Measurements from ENCODE around the gene C5orf22.

GRCh38 chr5:31574772-31575171 is 42.7 kb downstream of the C5orf22 start:
- TF ChIP-seq, protein P1, sequence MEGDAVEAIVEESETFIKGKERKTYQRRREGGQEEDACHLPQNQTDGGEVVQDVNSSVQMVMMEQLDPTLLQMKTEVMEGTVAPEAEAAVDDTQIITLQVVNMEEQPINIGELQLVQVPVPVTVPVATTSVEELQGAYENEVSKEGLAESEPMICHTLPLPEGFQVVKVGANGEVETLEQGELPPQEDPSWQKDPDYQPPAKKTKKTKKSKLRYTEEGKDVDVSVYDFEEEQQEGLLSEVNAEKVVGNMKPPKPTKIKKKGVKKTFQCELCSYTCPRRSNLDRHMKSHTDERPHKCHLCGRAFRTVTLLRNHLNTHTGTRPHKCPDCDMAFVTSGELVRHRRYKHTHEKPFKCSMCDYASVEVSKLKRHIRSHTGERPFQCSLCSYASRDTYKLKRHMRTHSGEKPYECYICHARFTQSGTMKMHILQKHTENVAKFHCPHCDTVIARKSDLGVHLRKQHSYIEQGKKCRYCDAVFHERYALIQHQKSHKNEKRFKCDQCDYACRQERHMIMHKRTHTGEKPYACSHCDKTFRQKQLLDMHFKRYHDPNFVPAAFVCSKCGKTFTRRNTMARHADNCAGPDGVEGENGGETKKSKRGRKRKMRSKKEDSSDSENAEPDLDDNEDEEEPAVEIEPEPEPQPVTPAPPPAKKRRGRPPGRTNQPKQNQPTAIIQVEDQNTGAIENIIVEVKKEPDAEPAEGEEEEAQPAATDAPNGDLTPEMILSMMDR (IDR thresholded peaks at IDR 0.05; ENCODE audit: low read depth, low read length), result no peak
- no peak for TF ChIP-seq EZH2phosphoT487 (IDR thresholded peaks at IDR 0.05; ENCODE audit: low read depth)

All from OCI-LY3 (cell line).